NCI-H748 treated with DMSO at 0.1 percent for 48 hours (cell line): Measurements from ENCODE around the gene ZNF350.
A peak's percentile ranks its signal among the peaks of the same experiment; 100 is the strongest.
"Not testable (repeated sequence)": the region's sequence is repeated elsewhere in the genome, so short reads cannot be mapped to it uniquely, and the experiment has no call there.

Source experiments
- DNase-seq: peaks from one replicate; lab custom pipeline; 2025; lab: John Stamatoyannopoulos, UW

ZNF350 gene

DNA sequence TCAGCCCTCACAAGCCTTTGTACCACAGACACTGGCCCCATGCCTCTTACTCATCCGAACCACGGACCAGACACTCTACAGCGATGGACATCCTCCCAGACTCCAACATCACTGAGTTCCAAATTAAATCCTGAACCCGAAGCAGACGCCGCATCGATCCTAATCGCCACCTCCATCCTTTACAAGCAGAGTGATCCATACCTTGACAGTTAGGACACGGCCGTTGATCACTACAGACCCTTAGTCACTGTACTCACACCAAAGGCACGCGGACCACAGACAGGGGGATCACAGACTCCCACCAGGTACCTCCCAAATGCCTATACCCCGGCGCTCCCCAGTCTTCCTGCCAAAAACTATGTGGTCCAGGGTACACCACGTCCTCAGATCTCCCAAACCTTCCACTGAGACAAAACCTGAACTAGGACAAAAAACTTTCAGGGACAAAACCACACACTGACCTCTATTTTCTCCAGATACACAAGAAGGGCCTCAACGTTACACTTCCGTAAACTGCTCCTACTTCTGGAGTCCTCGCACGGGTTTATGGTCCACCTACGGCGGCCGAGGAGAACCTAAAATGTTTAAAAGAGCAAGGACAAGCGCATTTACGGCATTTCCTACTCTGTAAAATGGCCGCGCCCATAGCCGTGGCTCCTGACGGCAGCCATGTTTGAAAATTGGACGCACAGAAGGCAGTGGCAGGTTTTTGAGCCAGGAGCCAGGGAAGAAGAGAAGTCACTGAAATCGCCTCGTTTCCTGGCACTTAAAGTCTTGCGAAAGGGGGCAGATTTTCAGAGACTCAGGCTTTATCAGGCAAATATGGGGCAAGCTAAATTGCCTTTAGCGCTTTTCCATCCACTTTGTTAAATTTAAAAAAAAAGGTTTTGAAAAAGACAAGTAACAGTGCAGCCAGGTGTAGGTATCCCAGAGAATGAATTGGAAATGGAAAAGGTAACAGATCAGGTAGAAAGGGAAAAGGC lies at the start of gene ZNF350:
Gene ZNF350 (minus strand): TSS at position 532 of the 983 bp plus-strand sequence. CDS start 12,480 bp downstream, outside the sequence.
- DNase-seq: peak; percentile 93

DNA sequence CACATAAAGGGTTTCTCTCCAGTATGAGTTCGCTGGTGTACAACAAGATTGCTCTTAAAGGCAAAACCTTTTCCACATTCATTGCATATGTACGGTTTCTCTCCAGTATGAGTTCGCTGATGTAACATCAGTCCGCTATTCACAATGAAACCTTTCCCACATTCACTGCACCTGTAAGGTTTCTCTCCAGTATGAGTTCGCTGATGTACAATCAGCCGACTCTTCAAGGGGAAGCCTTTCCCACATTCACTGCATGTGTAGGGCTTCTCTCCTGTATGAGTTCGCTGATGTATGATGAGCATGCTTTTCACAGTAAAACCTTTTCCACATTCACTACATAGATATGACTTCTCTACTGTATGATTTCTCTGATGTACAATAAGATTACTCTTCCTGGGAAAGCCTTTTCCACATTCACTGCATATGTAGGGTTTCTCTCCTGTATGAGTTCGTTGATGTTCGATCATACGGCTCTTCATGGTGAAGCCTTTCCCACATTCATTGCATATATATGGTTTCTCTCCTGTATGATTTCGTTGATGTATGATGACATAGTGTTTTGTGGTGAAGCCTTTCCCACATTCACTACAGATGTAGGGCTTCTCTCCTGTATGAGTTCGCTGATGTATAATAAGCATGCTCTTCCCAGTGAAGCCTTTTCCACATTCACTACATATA lies 47.5 kb upstream of the ZNF350 start:
- no peak for DNase-seq

DNA sequence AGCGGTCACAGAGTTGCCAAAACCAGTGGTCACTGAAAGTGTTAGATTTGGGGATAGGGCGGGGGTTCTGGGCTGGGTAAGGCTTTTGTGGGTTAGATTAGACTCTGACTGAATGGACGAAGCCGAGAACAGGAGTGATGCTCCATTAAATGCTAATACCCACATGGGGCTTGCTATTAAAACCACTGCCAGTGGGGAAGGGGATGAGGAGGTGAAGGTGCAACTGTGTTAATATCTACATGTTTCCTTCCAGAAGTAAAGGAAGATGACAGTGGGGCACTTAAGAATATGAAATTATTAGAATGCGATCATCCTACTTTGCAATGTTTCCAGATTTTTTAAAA lies 42.1 kb upstream of the ZNF350 start:
- DNase-seq: peak; percentile 78

GRCh38 chr19:52028027-52028779 lies 41.6 kb upstream of the ZNF350 start, which contains the start of gene ZNF614:
Gene ZNF614 (minus strand): TSS chr19:52028379. CDS start chr19:52025745, 2,634 bp downstream.
- peak; percentile 85 for DNase-seq

- DNase-seq: not testable (repeated sequence)
Measured at GRCh38 chr19:52026255-52026990, 39.8 kb upstream of the ZNF350 start.

DNA sequence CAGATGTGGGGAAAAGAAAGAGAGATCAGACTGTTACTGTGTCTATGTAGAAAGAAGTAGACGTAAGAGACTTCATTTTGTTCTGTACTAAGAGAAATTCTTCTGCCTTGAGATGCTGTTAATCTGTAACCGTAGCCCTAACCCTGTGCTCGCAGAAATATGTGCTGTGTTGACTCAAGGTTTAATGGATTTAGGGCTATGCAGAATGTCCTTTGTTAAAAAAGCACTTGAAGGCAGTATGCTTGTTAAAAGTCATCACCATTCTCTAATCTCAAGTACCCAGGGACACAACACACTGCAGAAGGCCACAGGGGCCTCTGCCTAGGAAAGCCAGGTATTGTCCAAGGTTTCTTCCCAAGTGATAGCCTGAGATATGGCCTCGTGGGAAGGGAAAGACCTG lies 37.8 kb upstream of the ZNF350 start:
- not testable (repeated sequence) for DNase-seq

DNA sequence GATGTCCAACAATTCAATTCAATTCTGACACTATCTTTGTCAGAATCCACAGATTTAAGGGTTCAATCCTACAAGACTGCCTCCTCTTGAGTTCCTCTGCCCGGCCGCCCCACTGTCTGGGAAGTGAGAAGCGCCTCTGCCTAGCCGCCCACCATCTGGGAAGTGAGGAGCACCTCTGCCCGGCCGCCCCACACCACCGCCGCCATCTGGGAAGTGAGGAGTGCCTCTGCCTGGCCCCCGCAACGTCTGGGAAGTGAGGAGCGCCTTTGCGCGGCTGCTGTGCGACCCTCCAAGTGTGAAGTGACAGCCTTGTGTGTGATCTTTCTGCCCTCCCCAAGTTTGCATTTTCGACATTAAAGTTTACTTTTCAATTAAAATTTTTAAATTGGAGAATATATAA lies 35.6 kb upstream of the ZNF350 start:
- DNase-seq: no peak

- no peak for DNase-seq
Measured at GRCh38 chr19:52020506-52020905, 33.9 kb upstream of the ZNF350 start.

GRCh38 chr19:52010674-52011073 lies 24.0 kb upstream of the ZNF350 start:
- no peak for DNase-seq

- DNase-seq: peak; percentile 78
Measured at GRCh38 chr19:52007806-52008557, 21.3 kb upstream of the ZNF350 start, which contains the start of gene ZNF615. Gene ZNF615 (minus strand): TSS chr19:52008211. CDS start chr19:52003711, 4,500 bp downstream.

GRCh38 chr19:52007451-52007805 lies 20.8 kb upstream of the ZNF350 start:
- DNase-seq: peak; percentile 55

DNA sequence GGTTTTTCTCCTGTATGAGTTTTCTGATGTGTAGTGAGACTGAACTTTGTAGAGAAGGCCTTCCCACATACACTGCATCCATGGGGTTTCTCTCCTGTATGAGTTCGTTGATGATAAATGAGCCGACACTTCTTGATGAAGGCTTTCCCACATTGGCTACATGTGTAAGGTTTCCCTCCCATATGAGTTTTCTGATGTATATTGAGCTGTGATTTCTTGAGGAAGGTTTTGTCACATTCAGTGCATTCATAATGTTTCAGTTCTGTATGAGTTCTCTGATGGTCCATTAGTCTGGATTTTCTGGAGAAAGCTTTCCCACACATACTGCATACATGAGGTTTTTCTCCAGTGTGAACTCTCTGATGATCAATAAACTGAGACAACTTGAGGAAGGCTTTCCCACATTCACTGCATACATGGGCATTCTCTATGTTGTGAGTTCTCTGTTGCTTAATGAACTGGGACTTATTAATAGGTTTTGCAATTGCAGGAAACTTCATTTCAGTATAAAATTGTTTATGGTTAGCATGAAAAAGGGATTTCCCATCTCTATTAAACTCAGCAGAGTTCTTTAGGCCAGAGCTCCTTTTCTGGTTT lies 7.5 kb upstream of the ZNF350 start:
- no peak for DNase-seq

DNA sequence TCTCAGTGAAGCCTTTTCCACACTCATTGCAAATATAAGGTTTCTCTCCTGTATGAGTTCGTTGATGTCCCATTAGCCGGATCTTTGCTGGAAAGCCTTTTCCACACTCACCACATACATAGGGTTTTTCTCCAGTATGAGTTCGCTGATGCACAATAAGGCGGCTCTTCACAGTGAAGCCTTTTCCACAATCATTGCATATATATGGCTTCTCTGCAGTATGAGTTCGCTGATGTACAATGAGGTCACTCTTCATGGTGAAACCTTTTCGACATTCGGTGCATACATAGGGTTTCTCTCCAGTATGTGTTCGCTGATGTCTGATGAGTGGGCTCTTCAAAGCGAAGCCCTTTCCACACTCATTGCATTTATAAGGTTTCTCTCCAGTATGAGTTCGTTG lies 6.8 kb upstream of the ZNF350 start:
- no peak for DNase-seq

DNA sequence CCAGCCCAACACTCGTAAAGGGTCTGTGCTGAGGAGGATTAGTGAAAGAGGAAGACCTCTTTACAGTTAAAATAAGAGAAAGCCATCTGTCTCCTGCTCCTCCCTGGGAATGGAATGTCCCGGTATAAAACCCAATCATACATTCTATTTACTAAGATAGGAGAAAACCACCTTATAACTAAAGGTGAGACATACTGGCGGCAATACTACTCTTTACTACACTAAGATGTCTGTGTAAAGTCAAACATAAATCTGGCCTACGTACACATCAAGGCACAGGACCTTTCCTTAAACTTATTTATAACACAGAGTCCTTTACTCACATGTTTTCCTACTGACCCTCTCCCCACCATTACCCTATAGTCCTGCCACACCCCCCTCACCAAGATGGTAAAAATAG lies 3.3 kb downstream of the ZNF350 start:
- DNase-seq: no peak

GRCh38 chr19:51980926-51981325 lies 5.7 kb downstream of the ZNF350 start:
- DNase-seq: not testable (repeated sequence)

DNA sequence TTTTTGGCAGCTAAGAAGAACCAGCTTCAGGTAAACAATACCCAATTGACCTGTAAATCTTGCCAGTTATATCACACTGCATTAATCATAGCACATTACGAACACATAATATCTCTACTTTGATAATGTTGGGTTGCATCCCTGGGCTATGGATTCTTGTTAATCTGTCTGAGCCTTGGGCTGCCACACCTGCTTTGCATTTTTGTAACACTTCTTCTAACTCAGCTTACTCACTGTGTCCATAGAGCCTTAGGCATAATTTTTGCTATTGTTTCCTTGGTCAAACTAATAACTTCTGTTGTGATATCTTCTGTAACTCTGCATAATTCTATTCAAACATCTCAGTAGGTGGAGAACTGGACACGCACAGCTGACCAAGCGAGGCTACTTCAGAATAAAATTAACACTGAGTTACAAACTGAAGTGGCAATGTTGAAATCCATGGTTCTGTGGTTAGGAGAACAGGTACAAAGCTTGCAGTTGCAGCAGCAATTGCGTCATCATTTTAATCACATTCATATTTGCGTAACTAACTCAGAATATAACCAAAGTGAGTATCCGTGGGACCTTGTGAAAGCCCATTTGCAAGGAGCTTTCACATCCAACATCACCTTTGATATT lies 6.4 kb downstream of the ZNF350 start:
- no peak for DNase-seq

- no peak for DNase-seq
Measured at GRCh38 chr19:51978882-51979281, 7.8 kb downstream of the ZNF350 start.

- DNase-seq: no peak
Measured at GRCh38 chr19:51977346-51977745, 9.3 kb downstream of the ZNF350 start.

GRCh38 chr19:51976852-51977251 lies 9.8 kb downstream of the ZNF350 start:
- no peak for DNase-seq

DNA sequence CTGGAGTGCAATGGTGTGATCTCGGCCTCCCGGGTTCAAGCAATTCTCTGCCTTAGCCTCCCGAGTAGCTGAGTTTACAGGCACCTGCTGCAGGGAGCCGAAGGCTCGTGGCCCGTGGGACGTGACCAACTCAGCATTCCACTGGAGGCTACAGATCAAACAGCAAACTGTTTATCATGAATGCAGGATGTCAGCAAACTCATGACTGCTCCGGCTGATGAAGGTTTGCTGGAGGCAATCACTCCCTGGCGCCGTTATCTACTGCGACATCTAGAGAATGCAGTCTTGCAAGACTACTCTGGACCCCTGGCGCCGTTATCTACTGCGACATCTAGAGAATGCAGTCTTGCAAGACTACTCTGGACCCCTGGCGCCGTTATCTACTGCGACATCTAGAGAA lies 10.9 kb downstream of the ZNF350 start:
- not testable (repeated sequence) for DNase-seq
